Adrenal gland (tissue), 12 donors: ENCODE results near the gene ZNF862. TPM values are rescaled to one million over a fixed set of nuclear protein-coding genes. Genes with fewer than 3 reads are reported as not detected.

Experiments
- DNase-seq, 7 donors: peaks; one replicate each; pipeline ENCODE4 v3.0.0-alpha.2; 2019 to 2020
- H3K27ac ChIP-seq, 5 donors: fragments of 200-600 bp; sonication (generic) in 4 of 5; 1 replicate in 3 of 5; 2 replicates in 2 of 5; pipeline versions ENCODE4 v1.5.1 to v1.8.0; 2016 to 2020; ENCODE audit warnings: mild to moderate bottlenecking in 1 of 5
- H3K27me3 ChIP-seq: fragments of 200-600 bp; 2 replicates; pipeline ENCODE4 v1.8.0; 2021
- H3K36me3 ChIP-seq, 2 donors: fragments of 200-600 bp; replicated peaks in 1 of 2; 1 replicate in 1 of 2; 2 replicates in 1 of 2; pipeline versions ENCODE4 v1.5.1 to v1.8.0; 2018 to 2022
- H3K4me1 ChIP-seq, 2 donors: fragments of 200-600 bp; replicated peaks in 1 of 2; 1 replicate in 1 of 2; 2 replicates in 1 of 2; pipeline versions ENCODE4 v1.5.1 to v1.8.0; 2018 to 2021
- H3K4me3 ChIP-seq, 4 donors: fragments of 200-600 bp; sonication (generic) in 3 of 4; one replicate each; pipeline ENCODE4 v1.5.1; 2016 to 2018
- H3K9me3 ChIP-seq, 3 donors: fragments of 200-600 bp; sonication (generic) in 1 of 3; replicated peaks in 1 of 3; 1 replicate in 2 of 3; 2 replicates in 1 of 3; pipeline versions ENCODE4 v1.5.1 to v1.8.0; 2016 to 2021
- POLR2A ChIP-seq, 2 donors: fragments of 450-650 bp; IDR thresholded peaks; one replicate each; pipeline ENCODE4 v1.6.1; 2017; ENCODE audit warnings: antibody characterized with exemption in 2 of 2, mild to moderate bottlenecking in 2 of 2, moderate library complexity in 1 of 2
- WGBS, 4 donors: extraction: QIAGEN DNeasy Blood & Tissue Kit in 2 of 4; methylation state at CpG; one replicate each; pipeline versions ENCODE4 v1.1.5 to v1.1.7; 2013 to 2017; 5-methylcytosine and 5-hydroxymethylcytosine counted together
- intact Hi-C, 2 donors: fragments of 100-400 bp; cut with DNase I; formaldehyde crosslinking; loops; one replicate each; pipeline versions ENCODE4 v1.14.1 to v1.15.0; 2022 to 2023
- polyA plus RNA-seq, 3 donors: library from polyadenylated mRNA; stranded (reverse); fragments of 200-250 nt in 2 of 3; fragments of 350-450 nt in 1 of 3; fragmentation: Illumina TruSeq in 1 of 3; extraction: RNeasy Lipid Tissue Mini Kit (QIAGEN cat#74804) in 1 of 3; gene quantifications; one replicate each; pipeline ENCODE4 v1.2.3, GENCODE V29; 2013 to 2014
- total RNA-seq, 9 donors: library from RNA; depleted of rRNA in 4 of 9; stranded (reverse); fragments of >200 nt in 4 of 9; fragments of 120-200 nt in 1 of 9; fragmentation: NEBNext Ultra II Directional in 1 of 9; extraction: Animal tissue kit (Norgen Biotek cat#: 25700) in 1 of 9; gene quantifications; one replicate each; pipeline versions ENCODE4 v1.1.0 to v1.2.4, GENCODE V29; 2013 to 2023
- TF ChIP-seq, protein P1 (sequence below), 6 experiments: fragments of 450-650 bp in 4 of 6; fragments of 200-600 bp in 2 of 6; sonication (generic) in 1 of 6; IDR thresholded peaks; 1 replicate in 5 of 6; 2 replicates in 1 of 6; pipeline versions ENCODE4 v1.5.1 to v1.8.0; 2016 to 2021; ENCODE audit warnings: antibody characterized with exemption in 6 of 6, mild to moderate bottlenecking in 2 of 6, moderate library complexity in 1 of 6
- donor health status: healthy with polysubstance abuse.
- donor health status: Bipolar disorder and iron deficiency.
- donor health status: DM: yes; HTN: yes; CAD: no.
- donor health status: DM: no; HTN: no; CAD: no.
- donor health status: DM: no; HTN: no; CAD: no.
- donor health status: DM: yes; HTN: yes; CAD: no.

Gene ZNF862
- total and polyA plus RNA-seq, 12 donors, result 7.3 to 32.9 (median 13.9) TPM

DNA sequence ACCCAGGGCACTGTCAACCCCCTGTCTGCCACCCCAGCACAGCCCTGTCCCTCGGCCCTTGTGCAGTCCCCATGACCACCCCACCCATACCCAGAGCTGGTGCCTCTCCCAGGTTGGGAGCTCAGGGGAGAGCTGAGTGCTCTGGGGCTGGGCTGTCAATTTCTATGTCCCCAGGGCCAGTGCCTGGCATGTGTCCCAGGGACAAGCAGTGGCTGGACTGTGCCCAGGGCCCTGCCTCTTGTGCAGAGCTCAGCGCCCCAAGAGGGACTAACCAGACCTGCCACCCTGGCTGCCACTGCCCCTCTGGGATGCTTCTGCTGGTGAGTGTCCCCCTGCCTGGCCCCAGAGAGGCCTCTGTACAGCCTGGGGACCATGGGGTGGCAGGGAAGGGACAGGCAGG lies 29.0 kb upstream of the ZNF862 start:
- no peak overlapping the region for H3K4me3 ChIP-seq
- intact Hi-C loops, result no loop called here
- H3K36me3 ChIP-seq, result no peaks in the 10 kb centered on the region
- WGBS, 4 donors, result 53 to 100% (median 75%) methylated on average over 1 to 2 of the region's 2 CpGs; no CpG with 5 or more reads in 1 of the 4 donors
- no peaks in the 10 kb centered on the region for H3K9me3 ChIP-seq
- H3K27ac ChIP-seq, result no peak overlapping the region
- H3K4me1 ChIP-seq, result no peaks in the 10 kb centered on the region
- no peak for TF ChIP-seq POLR2A (IDR thresholded peaks at IDR 0.05)
- TF ChIP-seq, protein P1, sequence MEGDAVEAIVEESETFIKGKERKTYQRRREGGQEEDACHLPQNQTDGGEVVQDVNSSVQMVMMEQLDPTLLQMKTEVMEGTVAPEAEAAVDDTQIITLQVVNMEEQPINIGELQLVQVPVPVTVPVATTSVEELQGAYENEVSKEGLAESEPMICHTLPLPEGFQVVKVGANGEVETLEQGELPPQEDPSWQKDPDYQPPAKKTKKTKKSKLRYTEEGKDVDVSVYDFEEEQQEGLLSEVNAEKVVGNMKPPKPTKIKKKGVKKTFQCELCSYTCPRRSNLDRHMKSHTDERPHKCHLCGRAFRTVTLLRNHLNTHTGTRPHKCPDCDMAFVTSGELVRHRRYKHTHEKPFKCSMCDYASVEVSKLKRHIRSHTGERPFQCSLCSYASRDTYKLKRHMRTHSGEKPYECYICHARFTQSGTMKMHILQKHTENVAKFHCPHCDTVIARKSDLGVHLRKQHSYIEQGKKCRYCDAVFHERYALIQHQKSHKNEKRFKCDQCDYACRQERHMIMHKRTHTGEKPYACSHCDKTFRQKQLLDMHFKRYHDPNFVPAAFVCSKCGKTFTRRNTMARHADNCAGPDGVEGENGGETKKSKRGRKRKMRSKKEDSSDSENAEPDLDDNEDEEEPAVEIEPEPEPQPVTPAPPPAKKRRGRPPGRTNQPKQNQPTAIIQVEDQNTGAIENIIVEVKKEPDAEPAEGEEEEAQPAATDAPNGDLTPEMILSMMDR (IDR thresholded peaks at IDR 0.05), result no peak
- peak; percentile 28 to 68 (median 48) for DNase-seq
- H3K27me3 ChIP-seq, result no peaks in the 10 kb centered on the region

DNA sequence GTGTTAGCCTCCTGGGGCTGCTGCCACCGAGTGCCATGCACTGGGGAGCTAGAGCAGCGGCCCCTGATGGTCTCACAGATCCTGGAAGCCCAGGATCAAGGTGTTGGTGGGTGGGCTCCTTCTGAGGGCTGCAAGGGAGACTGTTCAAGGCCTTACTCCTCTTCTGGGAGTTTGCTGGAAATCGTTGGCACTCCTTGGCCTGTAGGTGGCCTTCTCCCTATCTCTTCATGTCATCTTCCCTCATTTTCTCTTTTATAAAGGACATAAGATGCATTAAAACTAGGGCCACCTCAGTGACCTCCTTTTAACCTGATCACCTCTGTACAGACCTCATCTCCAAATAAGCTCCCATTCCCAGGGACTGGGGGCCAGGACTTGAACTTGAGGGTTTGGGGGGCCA lies 27.0 kb upstream of the ZNF862 start:
- TF ChIP-seq, protein P1 (IDR thresholded peaks at IDR 0.05), result no peak
- TF ChIP-seq POLR2A (IDR thresholded peaks at IDR 0.05), result no peak
- peaks cover 3% of the 10 kb centered on the region for H3K27me3 ChIP-seq
- H3K4me3 ChIP-seq, result no peak overlapping the region
- no peaks in the 10 kb centered on the region for H3K9me3 ChIP-seq
- no peaks in the 10 kb centered on the region for H3K36me3 ChIP-seq
- intact Hi-C loops, result no loop called here
- no peak overlapping the region for H3K27ac ChIP-seq
- DNase-seq, result no peak
- 7 to 64% (median 44%) methylated on average over 1 to 3 of the region's 3 CpGs for WGBS, 4 donors
- no peaks in the 10 kb centered on the region for H3K4me1 ChIP-seq

DNA sequence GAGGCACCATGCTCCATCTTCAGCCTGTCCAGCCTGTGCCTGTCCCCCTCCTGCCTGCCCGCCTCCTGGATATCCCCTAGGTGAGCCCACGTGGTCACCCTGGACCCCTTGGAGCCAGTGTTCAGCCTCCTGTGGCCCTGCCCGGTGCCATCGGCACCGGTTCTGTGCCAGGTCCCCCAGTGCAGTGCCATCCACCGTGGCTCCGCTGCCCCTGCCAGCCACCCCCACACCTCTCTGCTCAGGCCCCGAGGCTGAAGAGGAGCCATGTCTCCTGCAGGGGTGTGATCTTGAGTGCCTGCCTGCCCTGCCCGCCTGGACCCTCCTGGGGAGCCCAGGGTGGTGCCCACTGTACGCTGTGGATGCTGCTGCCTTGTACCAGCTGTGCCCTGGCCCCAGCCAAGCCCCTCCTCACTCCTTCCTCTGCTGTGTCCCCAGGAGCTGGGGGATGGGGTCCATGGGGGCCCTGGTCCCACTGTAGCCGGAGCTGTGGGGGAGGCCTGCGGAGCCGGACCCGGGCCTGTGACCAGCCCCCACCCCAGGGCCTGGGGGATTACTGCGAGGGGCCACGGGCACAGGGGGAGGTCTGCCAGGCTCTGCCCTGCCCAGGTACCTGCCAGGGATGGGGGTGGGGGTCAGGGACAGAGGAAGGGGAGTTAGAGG lies 26.2 kb upstream of the ZNF862 start:
- DNase-seq, result no peak
- intact Hi-C loops, result no loop called here
- TF ChIP-seq POLR2A (IDR thresholded peaks at IDR 0.05), result no peak
- TF ChIP-seq, protein P1 (IDR thresholded peaks at IDR 0.05), result no peak
- no peaks in the 10 kb centered on the region for H3K4me1 ChIP-seq
- no peak overlapping the region for H3K4me3 ChIP-seq
- H3K36me3 ChIP-seq, result no peaks in the 10 kb centered on the region
- H3K27me3 ChIP-seq, result peaks cover 3% of the 10 kb centered on the region
- H3K27ac ChIP-seq, result no peak overlapping the region
- H3K9me3 ChIP-seq, result no peaks in the 10 kb centered on the region
- 74 to 94% (median 90%) methylated on average over 4 to 16 of the region's 16 CpGs for WGBS, 4 donors

DNA sequence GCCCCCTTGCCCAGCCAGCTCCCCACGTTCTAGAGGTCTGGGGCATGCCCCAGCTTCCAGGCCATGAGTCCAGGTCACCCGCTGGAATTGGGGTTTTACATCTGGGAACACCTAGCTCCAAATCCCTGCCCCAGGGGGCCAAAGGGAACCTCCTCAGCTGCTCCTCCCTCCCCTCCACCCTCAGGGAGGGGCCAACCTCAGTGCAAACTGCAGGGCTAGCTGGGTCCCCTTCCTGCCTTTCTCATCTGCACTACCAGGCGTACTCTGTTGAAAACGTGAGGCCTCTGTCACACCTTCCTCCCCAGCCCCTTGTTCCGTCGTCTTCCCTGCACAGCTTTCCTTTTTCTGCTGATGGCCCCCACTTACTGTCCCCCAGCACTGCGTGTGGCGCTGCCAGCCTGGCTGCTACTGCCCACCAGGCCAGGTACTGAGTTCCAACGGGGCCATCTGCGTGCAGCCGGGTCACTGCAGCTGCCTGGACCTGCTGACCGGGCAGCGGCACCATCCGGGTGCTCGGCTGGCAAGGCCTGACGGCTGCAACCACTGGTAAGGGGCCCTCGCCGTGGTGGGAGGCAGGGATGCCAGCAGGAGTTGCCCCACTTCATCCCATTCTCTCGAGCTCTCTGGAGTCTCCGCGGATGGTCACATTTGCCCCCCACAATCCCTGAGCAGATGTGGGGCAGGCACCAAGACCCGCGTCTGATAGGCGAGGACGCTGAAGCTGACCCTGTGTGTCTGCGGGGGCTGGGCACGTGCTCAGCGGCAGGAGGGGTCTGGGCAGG lies 24.7 kb upstream of the ZNF862 start:
- DNase-seq, result no peak
- peaks cover 3% of the 10 kb centered on the region for H3K27me3 ChIP-seq
- TF ChIP-seq, protein P1 (IDR thresholded peaks at IDR 0.05), result no peak
- TF ChIP-seq POLR2A (IDR thresholded peaks at IDR 0.05), result no peak
- WGBS, 4 donors, result 83 to 92% (median 86%) methylated on average over 19 to 28 of the region's 28 CpGs
- no peaks in the 10 kb centered on the region for H3K4me1 ChIP-seq
- H3K9me3 ChIP-seq, result no peaks in the 10 kb centered on the region
- intact Hi-C loops, result no loop called here
- H3K27ac ChIP-seq, result no peak overlapping the region
- no peak overlapping the region for H3K4me3 ChIP-seq
- no peaks in the 10 kb centered on the region for H3K36me3 ChIP-seq
